GM18517 (cell line): ENCODE results near the gene HAUS8.

ENCODE experiments used
- ATAC-seq: cut with Tn5 transposase; IDR thresholded peaks from one replicate; pipeline ENCODE4 v1.9.1; 2021; ENCODE audit warnings: mild to moderate bottlenecking, moderate library complexity; ENCODE audit not compliant: unreplicated experiment

HAUS8 gene

GRCh38 chr19:17076543-17076991, 1.3 kb upstream of the HAUS8 start:
- no peak for ATAC-seq

GRCh38 chr19:17075864-17076542, 751 bp upstream of the HAUS8 start:
- ATAC-seq = no peak

DNA sequence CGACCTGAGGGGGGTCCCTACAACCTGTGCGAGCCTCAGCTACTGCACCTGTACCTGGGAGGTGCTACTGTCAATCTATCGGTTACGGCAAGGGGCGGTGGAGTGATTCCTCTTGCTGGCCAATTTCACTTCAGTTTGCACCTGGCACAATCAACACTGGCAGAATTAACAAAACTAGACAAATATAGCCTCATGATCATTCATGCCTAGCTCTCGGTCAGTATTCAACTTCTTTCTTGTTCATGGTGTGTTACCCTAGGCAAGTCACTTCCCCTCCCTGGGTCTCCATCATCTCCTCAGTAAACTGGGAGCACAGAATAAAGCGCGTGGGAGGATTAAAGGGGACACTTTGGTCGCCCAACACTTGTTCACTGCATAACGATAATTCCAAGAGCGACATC, 618 bp downstream of the HAUS8 start:
- peak; percentile 14 for ATAC-seq

GRCh38 chr19:17073869-17074633, 1.2 kb downstream of the HAUS8 start:
- peak; percentile 8 for ATAC-seq

DNA sequence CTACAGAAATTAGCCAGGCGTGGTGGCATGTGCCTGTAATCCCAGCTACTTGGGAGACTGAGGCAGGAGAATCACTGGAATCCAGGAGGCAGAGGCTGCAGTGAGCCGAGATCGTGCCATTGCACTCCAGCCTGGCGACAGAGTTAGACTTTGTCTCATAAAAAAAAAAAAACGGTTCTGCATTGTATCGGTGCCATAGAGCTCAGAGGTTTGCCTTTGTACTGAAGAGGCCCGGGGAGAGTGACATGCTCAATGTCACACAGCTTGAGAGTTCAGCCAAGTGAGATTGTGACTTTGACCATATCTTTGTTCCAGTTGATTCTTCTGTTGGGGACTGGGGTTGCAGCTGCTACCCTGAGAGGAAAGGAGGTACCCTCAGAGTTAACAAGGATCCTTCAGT, 4.3 kb downstream of the HAUS8 start:
- no peak for ATAC-seq

DNA sequence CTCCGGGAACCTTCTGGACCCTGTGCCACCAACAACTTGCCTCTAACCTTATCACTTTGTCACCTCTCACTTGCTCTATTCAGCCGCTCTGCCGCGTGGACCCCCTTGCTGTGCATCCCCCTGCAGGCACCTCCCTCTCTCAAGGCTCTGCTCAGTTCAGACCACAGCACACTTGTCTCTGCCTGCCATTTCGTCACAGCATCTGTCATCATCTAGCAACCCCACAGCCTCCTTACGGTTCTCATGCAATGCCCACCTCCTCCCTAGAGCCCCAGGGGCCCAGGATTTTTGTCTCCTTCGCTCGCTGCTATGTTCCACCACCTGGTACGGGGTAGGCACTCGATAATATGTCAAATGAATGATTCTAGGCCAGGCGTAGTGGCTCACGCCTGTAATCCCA, 4.8 kb downstream of the HAUS8 start:
- ATAC-seq = no peak

DNA sequence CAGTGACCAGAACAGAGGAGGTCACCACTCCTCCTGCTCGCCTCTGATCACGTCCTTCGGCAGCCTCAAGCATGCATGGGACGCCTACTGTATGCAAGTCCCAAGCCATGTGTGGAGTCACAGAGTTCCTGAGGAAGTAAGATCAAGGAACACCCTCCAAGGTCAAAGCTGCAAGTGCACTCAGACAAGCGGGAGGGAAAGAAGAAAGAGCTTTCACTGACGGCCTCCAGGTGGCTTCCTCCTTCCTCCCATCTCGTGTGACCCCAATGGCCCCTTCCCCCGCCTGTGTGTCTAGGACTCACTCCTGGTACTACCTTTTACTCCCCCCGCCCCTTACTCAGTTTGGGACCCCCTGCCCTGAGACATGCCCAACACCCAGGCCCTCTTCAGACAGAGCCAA, 6.1 kb downstream of the HAUS8 start:
- ATAC-seq = no peak

DNA sequence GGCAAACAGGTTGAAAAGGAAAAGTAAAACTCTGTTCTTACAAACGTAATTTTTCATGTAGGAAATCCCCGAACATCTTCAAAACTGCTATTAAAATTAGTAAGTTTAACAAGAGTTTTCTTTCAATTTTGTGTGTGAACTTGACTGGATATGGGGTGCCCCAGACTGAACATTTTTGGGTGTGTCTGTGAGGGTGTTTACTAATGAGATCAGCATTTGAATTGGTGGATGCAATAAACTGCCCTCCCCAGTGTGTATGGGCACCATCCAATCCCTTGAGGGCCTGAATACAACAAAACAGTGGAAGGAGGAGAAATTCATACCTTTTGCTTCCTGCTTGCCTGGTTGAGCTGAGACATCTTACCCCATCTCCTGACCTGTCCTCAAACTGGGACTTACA, 11.8 kb downstream of the HAUS8 start:
- no peak for ATAC-seq

GRCh38 chr19:17061691-17062090, 13.6 kb downstream of the HAUS8 start:
- no peak for ATAC-seq

DNA sequence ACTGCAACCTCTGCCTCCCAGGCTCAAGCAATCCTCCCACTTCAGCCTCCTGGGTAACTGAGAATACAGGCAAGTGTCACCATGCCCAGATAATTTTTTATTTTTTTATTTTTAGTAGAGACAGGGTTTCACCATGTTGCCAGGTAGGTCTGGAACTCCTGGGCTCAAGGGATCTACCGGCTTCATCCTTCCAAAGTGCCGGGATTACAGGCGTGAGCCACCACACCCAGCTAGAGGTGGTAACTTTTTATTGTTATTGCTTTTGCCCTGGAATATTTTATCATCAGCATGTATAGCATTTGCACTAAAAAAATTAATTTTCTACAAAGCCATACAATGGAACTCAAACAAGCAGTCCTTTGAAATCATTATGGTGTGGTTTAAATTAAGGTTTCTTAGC, 14.0 kb downstream of the HAUS8 start:
- no peak for ATAC-seq

GRCh38 chr19:17060802-17061201, 14.4 kb downstream of the HAUS8 start:
- no peak for ATAC-seq

- ATAC-seq = no peak
Measured at GRCh38 chr19:17058236-17058635, 17.0 kb downstream of the HAUS8 start.

GRCh38 chr19:17055636-17056035, 19.6 kb downstream of the HAUS8 start:
- ATAC-seq = no peak

- ATAC-seq = no peak
Measured at GRCh38 chr19:17054746-17055145, 20.5 kb downstream of the HAUS8 start.

DNA sequence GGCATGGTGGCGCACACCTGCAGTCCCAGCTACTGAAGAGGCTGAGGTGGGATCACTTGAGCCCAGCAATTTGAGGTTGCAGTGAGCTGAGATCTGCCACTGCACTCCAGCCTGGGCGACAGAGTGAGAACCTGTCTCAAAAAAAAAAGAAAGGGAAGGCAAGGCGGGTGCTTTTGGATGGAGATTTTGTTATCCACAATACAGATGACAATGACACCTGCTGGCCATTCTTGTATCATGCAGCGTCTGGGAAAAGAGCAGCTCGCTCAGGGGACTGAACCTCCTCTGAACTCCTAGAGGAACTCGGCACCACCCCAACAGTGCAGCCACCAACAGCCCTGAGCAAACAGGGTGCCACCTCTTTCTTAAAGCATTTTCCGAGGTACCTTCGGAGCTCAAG, 22.8 kb downstream of the HAUS8 start:
- no peak for ATAC-seq

GRCh38 chr19:17049711-17050280, 25.5 kb downstream of the HAUS8 start:
- ATAC-seq = no peak

- ATAC-seq = no peak
Measured at GRCh38 chr19:17048885-17049453, 26.3 kb downstream of the HAUS8 start.

- no peak for ATAC-seq
Measured at GRCh38 chr19:17045907-17046502, 29.2 kb downstream of the HAUS8 start.

DNA sequence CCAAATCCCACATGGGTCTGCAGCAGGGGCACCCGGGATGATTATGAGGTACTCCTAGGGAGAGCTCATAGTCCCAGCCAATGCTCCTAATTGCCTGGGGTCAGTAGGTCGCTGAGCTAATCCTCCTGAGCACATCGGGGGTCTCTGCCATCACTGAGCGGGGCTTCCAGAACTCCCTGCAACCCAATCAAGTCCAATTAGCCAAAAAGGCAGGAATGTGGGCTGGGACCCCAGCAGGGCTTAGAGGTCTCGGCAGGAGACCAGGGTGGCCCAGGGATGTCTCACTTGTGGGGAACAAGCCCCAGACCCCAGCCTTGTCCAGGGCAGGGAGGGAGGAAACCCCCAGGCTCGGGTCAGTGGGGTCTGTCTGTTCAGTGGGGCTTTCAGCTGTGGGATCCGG, 31.5 kb downstream of the HAUS8 start:
- ATAC-seq = no peak

GRCh38 chr19:17041976-17042375, 33.3 kb downstream of the HAUS8 start:
- ATAC-seq = no peak

DNA sequence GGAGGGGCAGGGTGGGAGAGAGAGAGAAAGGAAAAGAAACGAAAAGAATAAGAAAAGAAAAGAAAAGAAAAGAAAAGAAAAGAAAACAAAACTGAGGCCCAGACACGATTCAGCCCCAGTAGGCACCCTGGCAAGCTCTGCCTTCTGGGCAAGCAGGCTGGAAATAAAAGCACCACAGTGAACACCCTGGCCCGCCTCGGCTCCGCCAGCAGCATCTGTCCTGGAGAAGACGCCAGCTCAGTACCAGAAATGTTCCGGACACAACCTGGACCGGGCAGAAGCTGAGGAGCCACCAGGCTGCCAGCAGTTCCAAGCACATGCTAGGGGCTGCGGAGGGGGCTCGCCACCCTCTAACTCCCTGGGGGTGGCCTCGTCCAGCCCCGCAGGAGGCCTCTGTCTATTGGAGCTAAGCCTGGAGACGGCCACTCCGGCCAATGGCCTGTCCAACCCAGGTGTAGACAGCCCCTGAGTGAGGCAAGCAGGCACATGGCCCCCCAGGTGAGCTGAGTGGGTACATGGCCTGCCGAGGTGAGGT, 37.2 kb downstream of the HAUS8 start:
- ATAC-seq = no peak
